HepG2 (cell line): ENCODE data around the gene PELI2. TPM values are rescaled to one million over a fixed set of nuclear protein-coding genes. Genes with fewer than 3 reads are reported as not detected.
A peak's percentile ranks its signal among the peaks of the same experiment; 100 is the strongest.

Source experiments
- BCL6 ChIP-seq: IDR thresholded peaks from 2 replicates; pipeline ENCODE4 v1.6.1; 2016; ENCODE audit warnings: missing genetic modification reagents, missing compliant biosample characterization
- CEBPG ChIP-seq: IDR thresholded peaks from 2 replicates; pipeline ENCODE4 v1.6.1; 2016
- HNF4G ChIP-seq, 2 experiments: sonication (generic) in 1 of 2; formaldehyde crosslinking in 1 of 2; IDR thresholded peaks; 2 replicates each; pipeline versions ENCODE4 v1.4.0 to v1.6.1; 2011 to 2020; ENCODE audit warnings: borderline replicate concordance in 2 of 2, low read depth in 2 of 2, mild to moderate bottlenecking in 2 of 2, low read length in 1 of 2, missing genetic modification reagents in 1 of 2, moderate library complexity in 1 of 2
- IRF2 ChIP-seq: IDR thresholded peaks from 2 replicates; pipeline ENCODE4 v1.6.1; 2018; ENCODE audit warnings: missing genetic modification reagents, missing compliant biosample characterization
- MED8 ChIP-seq: sonication (generic); formaldehyde crosslinking; IDR thresholded peaks from 2 replicates; pipeline ENCODE4 v1.8.1; 2023; ENCODE audit warnings: mild to moderate bottlenecking, missing genetic modification reagents; ENCODE audit not compliant: insufficient replicate concordance
- RFX3 ChIP-seq: IDR thresholded peaks from 2 replicates; pipeline ENCODE4 v1.6.1; 2016; ENCODE audit warnings: missing biosample characterization, missing genetic modification reagents
- RORA ChIP-seq: sonication (generic); formaldehyde crosslinking; IDR thresholded peaks from 2 replicates; pipeline ENCODE4 v1.5.0; 2020; ENCODE audit warnings: mild to moderate bottlenecking, missing genetic modification reagents, moderate library complexity
- TEAD3 ChIP-seq: optimal IDR thresholded peaks from 2 replicates; pipeline ENCODE3; 2016; ENCODE audit warnings: borderline replicate concordance
- ZBTB20 ChIP-seq: sonication (generic); formaldehyde crosslinking; IDR thresholded peaks from 2 replicates; pipeline ENCODE4 v1.8.1; 2023; ENCODE audit warnings: missing genetic modification reagents, low read depth, mild to moderate bottlenecking, borderline replicate concordance
- ZKSCAN1 ChIP-seq: fragments of 150-350 bp; IDR thresholded peaks from 2 replicates; pipeline ENCODE4 v1.6.1; 2014; ENCODE audit warnings: low read length
- ZNF703 ChIP-seq: sonication (generic); formaldehyde crosslinking; IDR thresholded peaks from 2 replicates; pipeline ENCODE4 v1.5.1; 2020; ENCODE audit warnings: missing genetic modification reagents, mild to moderate bottlenecking, moderate library complexity, borderline replicate concordance
- ZSCAN21 ChIP-seq: sonication (generic); formaldehyde crosslinking; IDR thresholded peaks from 2 replicates; pipeline ENCODE4 v1.8.0; 2022; ENCODE audit warnings: mild to moderate bottlenecking, missing genetic modification reagents, moderate library complexity, borderline replicate concordance
- polyA plus RNA-seq, 8 experiments: library from polyadenylated mRNA; depleted of rRNA in 3 of 8; stranded (reverse) in 7 of 8; unstranded in 1 of 8; fragments of >200 nt; fragmentation: Illumina TruSeq in 4 of 8; extraction: Trizol in 4 of 8; gene quantifications; 2 replicates each; pipeline versions ENCODE4 v1.2.1 to v1.2.3, GENCODE V29; 2011 to 2016; ENCODE audit warnings: low read depth in 4 of 8, missing spikeins in 1 of 8, mixed read lengths in 1 of 8; ENCODE audit not compliant: insufficient read depth in 1 of 8
- total RNA-seq, 5 experiments: library from RNA; depleted of rRNA; stranded (reverse); fragments of >200 nt; fragmentation: Illumina TruSeq; extraction: Trizol; gene quantifications; 2 replicates each; pipeline ENCODE4 v1.2.3, GENCODE V29; 2016; ENCODE audit warnings: low read depth in 1 of 5
- TF ChIP-seq, protein P1 (sequence below): sonication (generic); formaldehyde crosslinking; IDR thresholded peaks from 2 replicates; pipeline ENCODE4 v1.8.1; 2022; ENCODE audit warnings: low read depth, mild to moderate bottlenecking, missing genetic modification reagents
- TF ChIP-seq, protein P2 (sequence below): sonication (generic); formaldehyde crosslinking; IDR thresholded peaks from 2 replicates; pipeline ENCODE4 v1.5.1; 2020; ENCODE audit warnings: missing genetic modification reagents, mild to moderate bottlenecking, borderline replicate concordance
- TF ChIP-seq, protein P3 (sequence below): IDR thresholded peaks from 2 replicates; pipeline ENCODE4 v1.6.1; 2016; ENCODE audit warnings: missing compliant biosample characterization, missing genetic modification reagents, borderline replicate concordance
- TF ChIP-seq, protein P4 (sequence below): sonication (generic); formaldehyde crosslinking; conservative IDR thresholded peaks from 2 replicates; pipeline ENCODE4 v1.4.0; 2020; ENCODE audit warnings: missing genetic modification reagents
- TF ChIP-seq, protein P5 (sequence below): sonication (generic); formaldehyde crosslinking; IDR thresholded peaks from 2 replicates; pipeline ENCODE4 v1.4.0; 2020; ENCODE audit warnings: missing genetic modification reagents
- TF ChIP-seq, protein P6 (sequence below): IDR thresholded peaks from 2 replicates; pipeline ENCODE4 v1.6.1; 2016; ENCODE audit warnings: low read depth

PELI2 gene
- total and polyA plus RNA-seq, 2 of the 13 experiments (the other 11 are each of a cell fraction or from before 2014, with no cell fraction given), result 0.07 TPM; not detected in 1

DNA sequence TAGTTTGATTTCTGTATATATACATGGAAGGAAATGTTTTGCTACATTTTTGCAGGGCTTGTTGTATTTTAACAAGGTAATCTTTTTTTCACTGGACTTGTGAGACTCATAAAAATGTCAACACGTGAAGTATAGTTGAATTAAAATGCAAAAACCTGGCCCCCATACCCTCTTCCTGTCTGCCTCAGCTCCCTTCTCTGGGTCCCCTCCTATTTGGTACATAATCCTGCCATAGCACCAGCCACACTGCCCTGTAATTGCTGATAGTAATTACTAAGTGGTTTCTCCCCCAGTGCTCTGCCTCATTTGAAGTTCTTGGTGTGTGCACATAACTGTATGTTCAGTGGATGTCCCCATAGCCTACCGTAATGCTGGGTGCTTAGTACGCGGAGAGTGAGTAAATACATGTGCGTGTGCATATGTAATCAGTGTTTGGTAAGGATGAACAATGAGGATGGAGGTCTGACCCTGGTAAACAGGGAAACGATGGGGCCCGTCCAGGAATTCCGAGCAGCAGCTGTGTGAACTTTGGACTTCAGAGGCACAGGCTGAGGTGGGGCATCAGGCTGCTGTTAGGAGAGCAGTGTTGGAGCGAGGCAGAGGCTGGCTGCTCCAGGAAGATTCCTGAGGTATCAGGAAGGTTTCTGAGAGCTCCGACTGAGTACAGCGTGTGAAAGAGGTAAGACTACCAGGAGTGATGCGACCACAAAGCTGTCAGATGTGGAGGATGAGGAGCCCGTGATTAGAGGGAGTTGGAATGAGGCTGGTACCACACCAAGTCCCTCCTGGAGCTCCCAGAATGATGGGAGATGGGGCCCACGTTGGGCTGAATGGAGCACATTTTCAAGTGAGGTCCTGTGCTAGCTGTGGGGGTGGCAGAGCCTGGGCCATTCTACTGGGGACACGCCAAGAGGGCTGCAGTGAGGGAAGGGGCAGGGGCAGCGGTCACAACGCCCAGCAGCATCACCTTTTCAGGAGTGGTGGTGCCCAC lies 106.8 kb downstream of the PELI2 start (continued):
- TF ChIP-seq, protein P1, sequence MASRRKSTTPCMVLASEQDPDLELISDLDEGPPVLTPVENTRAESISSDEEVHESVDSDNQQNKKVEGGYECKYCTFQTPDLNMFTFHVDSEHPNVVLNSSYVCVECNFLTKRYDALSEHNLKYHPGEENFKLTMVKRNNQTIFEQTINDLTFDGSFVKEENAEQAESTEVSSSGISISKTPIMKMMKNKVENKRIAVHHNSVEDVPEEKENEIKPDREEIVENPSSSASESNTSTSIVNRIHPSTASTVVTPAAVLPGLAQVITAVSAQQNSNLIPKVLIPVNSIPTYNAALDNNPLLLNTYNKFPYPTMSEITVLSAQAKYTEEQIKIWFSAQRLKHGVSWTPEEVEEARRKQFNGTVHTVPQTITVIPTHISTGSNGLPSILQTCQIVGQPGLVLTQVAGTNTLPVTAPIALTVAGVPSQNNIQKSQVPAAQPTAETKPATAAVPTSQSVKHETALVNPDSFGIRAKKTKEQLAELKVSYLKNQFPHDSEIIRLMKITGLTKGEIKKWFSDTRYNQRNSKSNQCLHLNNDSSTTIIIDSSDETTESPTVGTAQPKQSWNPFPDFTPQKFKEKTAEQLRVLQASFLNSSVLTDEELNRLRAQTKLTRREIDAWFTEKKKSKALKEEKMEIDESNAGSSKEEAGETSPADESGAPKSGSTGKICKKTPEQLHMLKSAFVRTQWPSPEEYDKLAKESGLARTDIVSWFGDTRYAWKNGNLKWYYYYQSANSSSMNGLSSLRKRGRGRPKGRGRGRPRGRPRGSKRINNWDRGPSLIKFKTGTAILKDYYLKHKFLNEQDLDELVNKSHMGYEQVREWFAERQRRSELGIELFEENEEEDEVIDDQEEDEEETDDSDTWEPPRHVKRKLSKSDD (CRISPR knock-in tag), result no peak
- TF ChIP-seq, protein P2, sequence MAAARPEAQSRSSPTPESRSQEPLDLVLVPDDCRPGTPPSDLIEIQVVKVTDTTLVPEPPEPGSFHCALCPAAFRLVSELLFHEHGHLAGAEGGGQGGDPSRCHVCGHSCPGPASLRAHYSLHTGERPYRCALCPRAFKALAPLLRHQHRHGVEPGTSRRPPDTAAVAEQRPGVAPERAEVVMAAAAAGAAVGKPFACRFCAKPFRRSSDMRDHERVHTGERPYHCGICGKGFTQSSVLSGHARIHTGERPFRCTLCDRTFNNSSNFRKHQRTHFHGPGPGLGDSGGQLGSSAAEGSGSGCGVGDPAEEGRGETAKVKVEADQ (CRISPR knock-in tag), result no peak
- TF ChIP-seq BCL6 (peak; percentile 73), ZKSCAN1 (0 out of 2 replicates have a peak, but pooled peaks have one; percentile 20), RORA (CRISPR knock-in tag) (no peak), IRF2 (CRISPR knock-in tag) (peak; percentile 64; the same call in 1 of the 2 replicates), ZNF703 (CRISPR knock-in tag) (no peak), TEAD3 (peak; percentile 93), ZBTB20 (no peak), CEBPG (no peak), HNF4G (IDR thresholded peaks at IDR 0.05; ENCODE audit: borderline replicate concordance, low read depth, low read length) (peak; percentile 81), HNF4G (CRISPR knock-in tag; IDR thresholded peaks at IDR 0.05; ENCODE audit: borderline replicate concordance, low read depth) (no peak), RFX3 (CRISPR knock-in tag) (no peak), ZSCAN21 (no peak), MED8 (CRISPR knock-in tag) (no peak)
- TF ChIP-seq, protein P3, sequence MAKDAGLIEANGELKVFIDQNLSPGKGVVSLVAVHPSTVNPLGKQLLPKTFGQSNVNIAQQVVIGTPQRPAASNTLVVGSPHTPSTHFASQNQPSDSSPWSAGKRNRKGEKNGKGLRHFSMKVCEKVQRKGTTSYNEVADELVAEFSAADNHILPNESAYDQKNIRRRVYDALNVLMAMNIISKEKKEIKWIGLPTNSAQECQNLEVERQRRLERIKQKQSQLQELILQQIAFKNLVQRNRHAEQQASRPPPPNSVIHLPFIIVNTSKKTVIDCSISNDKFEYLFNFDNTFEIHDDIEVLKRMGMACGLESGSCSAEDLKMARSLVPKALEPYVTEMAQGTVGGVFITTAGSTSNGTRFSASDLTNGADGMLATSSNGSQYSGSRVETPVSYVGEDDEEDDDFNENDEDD (CRISPR knock-in tag), result no peak
- TF ChIP-seq, protein P4, sequence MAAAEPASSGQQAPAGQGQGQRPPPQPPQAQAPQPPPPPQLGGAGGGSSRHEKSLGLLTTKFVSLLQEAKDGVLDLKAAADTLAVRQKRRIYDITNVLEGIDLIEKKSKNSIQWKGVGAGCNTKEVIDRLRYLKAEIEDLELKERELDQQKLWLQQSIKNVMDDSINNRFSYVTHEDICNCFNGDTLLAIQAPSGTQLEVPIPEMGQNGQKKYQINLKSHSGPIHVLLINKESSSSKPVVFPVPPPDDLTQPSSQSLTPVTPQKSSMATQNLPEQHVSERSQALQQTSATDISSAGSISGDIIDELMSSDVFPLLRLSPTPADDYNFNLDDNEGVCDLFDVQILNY (CRISPR knock-in tag), result no peak
- TF ChIP-seq, protein P5, sequence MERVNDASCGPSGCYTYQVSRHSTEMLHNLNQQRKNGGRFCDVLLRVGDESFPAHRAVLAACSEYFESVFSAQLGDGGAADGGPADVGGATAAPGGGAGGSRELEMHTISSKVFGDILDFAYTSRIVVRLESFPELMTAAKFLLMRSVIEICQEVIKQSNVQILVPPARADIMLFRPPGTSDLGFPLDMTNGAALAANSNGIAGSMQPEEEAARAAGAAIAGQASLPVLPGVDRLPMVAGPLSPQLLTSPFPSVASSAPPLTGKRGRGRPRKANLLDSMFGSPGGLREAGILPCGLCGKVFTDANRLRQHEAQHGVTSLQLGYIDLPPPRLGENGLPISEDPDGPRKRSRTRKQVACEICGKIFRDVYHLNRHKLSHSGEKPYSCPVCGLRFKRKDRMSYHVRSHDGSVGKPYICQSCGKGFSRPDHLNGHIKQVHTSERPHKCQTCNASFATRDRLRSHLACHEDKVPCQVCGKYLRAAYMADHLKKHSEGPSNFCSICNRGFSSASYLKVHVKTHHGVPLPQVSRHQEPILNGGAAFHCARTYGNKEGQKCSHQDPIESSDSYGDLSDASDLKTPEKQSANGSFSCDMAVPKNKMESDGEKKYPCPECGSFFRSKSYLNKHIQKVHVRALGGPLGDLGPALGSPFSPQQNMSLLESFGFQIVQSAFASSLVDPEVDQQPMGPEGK, result 0 out of 2 replicates have a peak, but pooled peaks have one; percentile 21
- TF ChIP-seq, protein P6, sequence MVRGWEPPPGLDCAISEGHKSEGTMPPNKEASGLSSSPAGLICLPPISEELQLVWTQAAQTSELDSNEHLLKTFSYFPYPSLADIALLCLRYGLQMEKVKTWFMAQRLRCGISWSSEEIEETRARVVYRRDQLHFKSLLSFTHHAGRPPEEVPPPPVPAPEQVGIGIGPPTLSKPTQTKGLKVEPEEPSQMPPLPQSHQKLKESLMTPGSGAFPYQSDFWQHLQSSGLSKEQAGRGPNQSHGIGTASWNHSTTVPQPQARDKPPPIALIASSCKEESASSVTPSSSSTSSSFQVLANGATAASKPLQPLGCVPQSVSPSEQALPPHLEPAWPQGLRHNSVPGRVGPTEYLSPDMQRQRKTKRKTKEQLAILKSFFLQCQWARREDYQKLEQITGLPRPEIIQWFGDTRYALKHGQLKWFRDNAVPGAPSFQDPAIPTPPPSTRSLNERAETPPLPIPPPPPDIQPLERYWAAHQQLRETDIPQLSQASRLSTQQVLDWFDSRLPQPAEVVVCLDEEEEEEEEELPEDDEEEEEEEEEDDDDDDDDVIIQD, result peak; percentile 85; the same call in 1 of the 2 replicates
